K562 (cell line): ENCODE results near the gene PHYHIPL. TPM values are rescaled to one million over a fixed set of nuclear protein-coding genes. Genes with fewer than 3 reads are reported as not detected.

ENCODE experiments used
- ATAC-seq: fragments of 200-7000 bp; cut with Tn5 transposase; 3 replicates; pipeline ENCODE4 v1.9.1; 2020; ENCODE audit warnings: moderate library complexity
- BruUV-seq: library from RNA; stranded (reverse); fragments of 400-500 nt; replicated peaks from 2 replicates; lab custom pipeline; 2021; lab: Mats Ljungman, UMichigan
- CTCF ChIA-PET: fragments of 300-600 bp; formaldehyde crosslinking; extraction: SDS; loops from one replicate; lab custom pipeline; 2021; ENCODE audit warnings: low intra/inter-chr PET ratio; lab: Yijun Ruan, JAX
- POLR2A ChIA-PET: fragments of 300-600, 350-650 bp; sonication (Branson Sonifier 250); formaldehyde crosslinking; extraction: SDS; loops from one replicate; lab custom pipeline; 2021; ENCODE audit warnings: antibody characterized with exemption, inconsistent platforms; lab: Yijun Ruan, JAX
- DNase-seq, 4 experiments: peaks; one replicate each; pipeline versions ENCODE4 v3.0.0 to v3.0.0-alpha.2; 2011 to 2018; ENCODE audit warnings: low spot score in 3 of 4, mixed read lengths in 3 of 4; ENCODE audit errors: extremely low read depth in 1 of 4
- FAIRE-seq: peaks from 2 replicates; lab custom pipeline; 2011; peaks lifted over from hg19 to GRCh38; lab: Jason Lieb, UNC
- H2AFZ ChIP-seq: 2 replicates; pipeline ENCODE4 v1.6.0; 2011; ENCODE audit warnings: low read depth, low read length, control low read depth, inconsistent platforms
- H3K27ac ChIP-seq: fragments of 200-600 bp; 3 replicates; pipeline ENCODE4 v1.8.0; 2011; ENCODE audit warnings: low read depth, mild to moderate bottlenecking, control low read depth, inconsistent platforms, low read length, moderate library complexity, mixed read lengths; ENCODE audit errors: extremely low read depth
- H3K27me3 ChIP-seq, 2 experiments: fragments of 300-600 bp in 1 of 2; 2 replicates in 1 of 2; 3 replicates in 1 of 2; pipeline versions ENCODE4 v1.6.0 to v1.8.0; 2011; ENCODE audit warnings: inconsistent platforms in 2 of 2, low read length in 2 of 2, mild to moderate bottlenecking in 1 of 2, mixed read lengths in 1 of 2, moderate library complexity in 1 of 2; ENCODE audit not compliant: control insufficient read depth in 2 of 2, insufficient read depth in 2 of 2
- H3K36me3 ChIP-seq: fragments of 300-600 bp; 3 replicates; pipeline ENCODE4 v1.8.0; 2011; ENCODE audit warnings: mild to moderate bottlenecking, low read length, inconsistent platforms; ENCODE audit not compliant: control insufficient read depth, insufficient read depth
- H3K4me1 ChIP-seq, 2 experiments: fragments of 200-600 bp in 1 of 2; replicated peaks in 1 of 2; 2 replicates in 1 of 2; 3 replicates in 1 of 2; pipeline versions ENCODE4 v1.5.1 to v1.8.0; 2011; ENCODE audit warnings: inconsistent platforms in 2 of 2, low read length in 2 of 2, mild to moderate bottlenecking in 1 of 2, mixed read lengths in 1 of 2, moderate library complexity in 1 of 2; ENCODE audit not compliant: control insufficient read depth in 2 of 2, insufficient read depth in 2 of 2
- H3K4me2 ChIP-seq: 2 replicates; pipeline ENCODE4 v1.6.1; 2011; ENCODE audit warnings: low read length, control low read depth, inconsistent platforms, mixed read lengths; ENCODE audit not compliant: insufficient read depth
- H3K4me3 ChIP-seq: fragments of 200-600 bp; sonication (generic), shearing (Covaris generic); 2 replicates; pipeline ENCODE4 v1.5.1; 2016; ENCODE audit warnings: control low read depth, inconsistent platforms
- H3K79me2 ChIP-seq: fragments of 200-600 bp; 3 replicates; pipeline ENCODE4 v1.8.0; 2011; ENCODE audit warnings: low read length, inconsistent platforms; ENCODE audit not compliant: control insufficient read depth, insufficient read depth
- H3K9ac ChIP-seq, 2 experiments: 2 replicates each; pipeline versions ENCODE4 v1.6.0 to v1.6.1; 2011; ENCODE audit warnings: low read depth in 2 of 2, low read length in 2 of 2, control low read depth in 1 of 2, inconsistent platforms in 1 of 2, mild to moderate bottlenecking in 1 of 2, mixed read lengths in 1 of 2; ENCODE audit not compliant: insufficient read depth in 1 of 2
- H3K9me1 ChIP-seq: one replicate; pipeline ENCODE4 v1.6.0; 2011; ENCODE audit warnings: inconsistent platforms, mild to moderate bottlenecking, low read length, moderate library complexity; ENCODE audit not compliant: control insufficient read depth, insufficient read depth
- H3K9me3 ChIP-seq: replicated peaks from 2 replicates; pipeline ENCODE4 v1.5.1; 2011; ENCODE audit warnings: low read depth, low read length, inconsistent platforms; ENCODE audit not compliant: control insufficient read depth, insufficient read depth
- H4K20me1 ChIP-seq: replicated peaks from 2 replicates; pipeline ENCODE4 v1.6.1; 2011; ENCODE audit warnings: low read length, inconsistent platforms, mixed read lengths; ENCODE audit not compliant: control insufficient read depth, insufficient read depth
- ATF1 ChIP-seq, 2 experiments: fragments of 450-650 bp in 1 of 2; IDR thresholded peaks; 2 replicates each; pipeline ENCODE4 v1.6.1; 2016; ENCODE audit warnings: missing compliant biosample characterization in 1 of 2, missing genetic modification characterization in 1 of 2
- BHLHE40 ChIP-seq: IDR thresholded peaks from 2 replicates; pipeline ENCODE4 v1.6.1; 2011; ENCODE audit warnings: low read length, improper control_type of control experiment
- BRF1 ChIP-seq: IDR thresholded peaks from 3 replicates; pipeline ENCODE4 v1.6.1; 2011; ENCODE audit warnings: borderline replicate concordance, mild to moderate bottlenecking; ENCODE audit not compliant: insufficient read length; ENCODE audit errors: extremely low read depth
- CGGBP1 ChIP-seq: fragments of 250-450 bp; sonication (Bioruptor Pico); IDR thresholded peaks from 2 replicates; pipeline ENCODE4 v1.9.0; 2021; ENCODE audit warnings: mild to moderate bottlenecking
- FOXK2 ChIP-seq, 2 experiments: fragments of 450-650 bp; IDR thresholded peaks in 1 of 2; conservative IDR thresholded peaks in 1 of 2; 2 replicates each; pipeline ENCODE4 v1.6.1; 2016; ENCODE audit warnings: low read depth in 2 of 2, mild to moderate bottlenecking in 1 of 2
- GABPB2 ChIP-seq: fragments of 250-450 bp; sonication (Bioruptor Pico); conservative IDR thresholded peaks from 2 replicates; pipeline ENCODE4 v1.5.1; 2021; ENCODE audit warnings: mild to moderate bottlenecking
- GATAD2B ChIP-seq: fragments of 450-650 bp; IDR thresholded peaks from 2 replicates; pipeline ENCODE4 v1.6.1; 2017; ENCODE audit warnings: mild to moderate bottlenecking, borderline replicate concordance
- KDM1A ChIP-seq, 2 experiments: fragments of 450-650 bp; IDR thresholded peaks; 2 replicates each; pipeline ENCODE4 v1.6.1; 2016; ENCODE audit warnings: mild to moderate bottlenecking in 2 of 2
- TAL1 ChIP-seq: fragments of 450-650 bp; IDR thresholded peaks from 2 replicates; pipeline ENCODE4 v1.6.1; 2016; ENCODE audit warnings: mild to moderate bottlenecking
- TCF7L2 ChIP-seq: fragments of 150-350 bp; IDR thresholded peaks from 2 replicates; pipeline ENCODE4 v1.6.1; 2016; ENCODE audit warnings: low read depth, mild to moderate bottlenecking, low read length, moderate library complexity
- TFE3 ChIP-seq: fragments of 450-650 bp; formaldehyde crosslinking; IDR thresholded peaks from 2 replicates; pipeline ENCODE4 v1.4.0; 2020; ENCODE audit warnings: mild to moderate bottlenecking, mixed read lengths
- ZNF12 ChIP-seq: sonication (generic); formaldehyde crosslinking; IDR thresholded peaks from 2 replicates; pipeline ENCODE4 v1.4.0; 2020; ENCODE audit warnings: mild to moderate bottlenecking, missing genetic modification reagents
- ZNF134 ChIP-seq: fragments of 250-450 bp; sonication (Bioruptor Pico); conservative IDR thresholded peaks from 2 replicates; pipeline ENCODE4 v1.4.0; 2020
- ZNF146 ChIP-seq: IDR thresholded peaks from one replicate; pipeline ENCODE4 v1.6.1; 2018; ENCODE audit warnings: missing compliant biosample characterization; ENCODE audit not compliant: unreplicated experiment
- ZNF699 ChIP-seq: fragments of 250-450 bp; sonication (Bioruptor Pico); IDR thresholded peaks from 2 replicates; pipeline ENCODE4 v1.8.0; 2021; ENCODE audit warnings: mild to moderate bottlenecking, moderate library complexity; ENCODE audit not compliant: insufficient replicate concordance
- WGBS: fragments of 100-300 bp; shearing (Covaris generic); methylation state at CpG from one replicate; pipeline ENCODE4 v1.1.6; 2016; ENCODE audit warnings: low coverage, mixed read lengths; ENCODE audit not compliant: insufficient coverage; ENCODE audit errors: missing lambda C conversion rate; 5-methylcytosine and 5-hydroxymethylcytosine counted together
- in situ Hi-C: fragments of 300-500 bp; cut with MboI; formaldehyde crosslinking; loops from 4 replicates; pipeline ENCODE4 v1.15.0; 2018; ENCODE audit warnings: inconsistent platforms, mixed read lengths
- intact Hi-C: fragments of 100-400 bp; cut with micrococcal nuclease; formaldehyde crosslinking; loops from 2 replicates; pipeline ENCODE4 v1.14.2; 2022
- polyA plus RNA-seq, 8 experiments: library from polyadenylated mRNA; depleted of rRNA in 4 of 8; stranded (reverse) in 5 of 8; unstranded in 3 of 8; fragments of >200 nt; fragmentation: Nextera tagmentation in 2 of 8; fragmentation: Illumina TruSeq in 1 of 8; extraction: Ambion mirVana in 2 of 8; extraction: Trizol in 1 of 8; gene quantifications; 2 replicates each; pipeline versions ENCODE4 v1.2.1 to v1.2.3, GENCODE V29; 2011 to 2014; ENCODE audit warnings: inconsistent platforms in 1 of 8, missing spikeins in 1 of 8
- total RNA-seq, 7 experiments: library from RNA; depleted of rRNA in 6 of 7; stranded (reverse); fragments of >200 nt in 6 of 7; fragmentation: Illumina TruSeq in 2 of 7; extraction: Trizol in 2 of 7; gene quantifications; 2 replicates each; pipeline versions ENCODE4 v1.2.1 to v1.2.3, GENCODE V29; 2011 to 2021; ENCODE audit warnings: low replicate concordance in 1 of 7

Gene PHYHIPL
- total and polyA plus RNA-seq, 9 of the 15 experiments (the other 6 are each of a cell fraction or from before 2014, with no cell fraction given): not detected

GRCh38 chr10:59279991-59280505, 103.6 kb downstream of the PHYHIPL start:
- H3K36me3 ChIP-seq: no peaks in the 10 kb centered on the region
- H3K9me3 ChIP-seq: no peaks in the 10 kb centered on the region
- no peaks in the 10 kb centered on the region for H3K9me1 ChIP-seq
- intact Hi-C loops: no loop called here
- POLR2A ChIA-PET: no interaction called here
- TF ChIP-seq KDM1A (IDR thresholded peaks at IDR 0.05) (no peak), GABPB2 (CRISPR knock-in tag) (no peak), TAL1 (no peak), CGGBP1 (CRISPR knock-in tag) (no peak)
- TF ChIP-seq, all 486 proteins: peak for 0
- FAIRE-seq: no peak
- WGBS: 0% methylated on average over 1 of the region's 1 CpG
- no peak for DNase-seq
- in situ Hi-C loops: no loop called here
- Histone ChIP-seq H3K27ac (no peak overlapping the region), H3K4me1 (no peaks in the 10 kb centered on the region), H3K4me3 (no peak overlapping the region), H3K4me2 (no peak overlapping the region), H4K20me1 (no peaks in the 10 kb centered on the region), H2AFZ (no peak overlapping the region), H3K27me3 (no peaks in the 10 kb centered on the region), H3K9ac (no peak overlapping the region), H3K79me2 (no peaks in the 10 kb centered on the region)
- no peak for ATAC-seq
- CTCF ChIA-PET: no interaction called here
- BruUV-seq: no TSS peak

GRCh38 chr10:59281861-59282260, 105.4 kb downstream of the PHYHIPL start:
- Histone ChIP-seq H3K27me3 (no peaks in the 10 kb centered on the region), H3K4me1 (no peaks in the 10 kb centered on the region), H3K9me1 (no peaks in the 10 kb centered on the region), H3K9ac (no peak overlapping the region), H3K36me3 (no peaks in the 10 kb centered on the region), H3K9me3 (no peaks in the 10 kb centered on the region), H3K79me2 (no peaks in the 10 kb centered on the region), H4K20me1 (no peaks in the 10 kb centered on the region), H2AFZ (no peak overlapping the region), H3K4me3 (no peak overlapping the region), H3K4me2 (no peak overlapping the region), H3K27ac (no peak overlapping the region)
- ChIA-PET POLR2A (interaction anchor here (0.6 kb wide), 1 partner anchor 1214 kb away, joined by 3 read pairs; no protein-coding TSS in a partner anchor), CTCF (no interaction called here)
- 0% methylated on average over 1 of the region's 1 CpG for WGBS
- intact Hi-C loops: no loop called here
- FAIRE-seq: peak; percentile 67
- DNase-seq: no peak
- no peak for ATAC-seq
- BruUV-seq: no TSS peak
- in situ Hi-C loops: no loop called here
- TF ChIP-seq FOXK2 (conservative IDR thresholded peaks at IDR 0.05 in 1 of 2, IDR thresholded peaks at IDR 0.05 in 1 of 2; ENCODE audit: low read depth in 2 of 2): no peak
- no peak for TF ChIP-seq ZNF134
- TF ChIP-seq ZNF146 (CRISPR knock-in tag): no peak
- TF ChIP-seq TCF7L2: no peak
- no peak for TF ChIP-seq BHLHE40
- TF ChIP-seq ZNF12: no peak
- TF ChIP-seq GATAD2B: no peak
- TF ChIP-seq TFE3 (CRISPR knock-in tag): no peak
- TF ChIP-seq ATF1 (CRISPR knock-in tag; IDR thresholded peaks at IDR 0.05): no peak
- no peak for TF ChIP-seq ATF1 (tag; IDR thresholded peaks at IDR 0.05)
- TF ChIP-seq BRF1: no peak
- no peak for TF ChIP-seq ZNF699
